ENCODE results near the gene ALPL.
"Not testable (repeated sequence)": the region's sequence is repeated elsewhere in the genome, so short reads cannot be mapped to it uniquely, and the experiment has no call there.

Gene ALPL

DNA sequence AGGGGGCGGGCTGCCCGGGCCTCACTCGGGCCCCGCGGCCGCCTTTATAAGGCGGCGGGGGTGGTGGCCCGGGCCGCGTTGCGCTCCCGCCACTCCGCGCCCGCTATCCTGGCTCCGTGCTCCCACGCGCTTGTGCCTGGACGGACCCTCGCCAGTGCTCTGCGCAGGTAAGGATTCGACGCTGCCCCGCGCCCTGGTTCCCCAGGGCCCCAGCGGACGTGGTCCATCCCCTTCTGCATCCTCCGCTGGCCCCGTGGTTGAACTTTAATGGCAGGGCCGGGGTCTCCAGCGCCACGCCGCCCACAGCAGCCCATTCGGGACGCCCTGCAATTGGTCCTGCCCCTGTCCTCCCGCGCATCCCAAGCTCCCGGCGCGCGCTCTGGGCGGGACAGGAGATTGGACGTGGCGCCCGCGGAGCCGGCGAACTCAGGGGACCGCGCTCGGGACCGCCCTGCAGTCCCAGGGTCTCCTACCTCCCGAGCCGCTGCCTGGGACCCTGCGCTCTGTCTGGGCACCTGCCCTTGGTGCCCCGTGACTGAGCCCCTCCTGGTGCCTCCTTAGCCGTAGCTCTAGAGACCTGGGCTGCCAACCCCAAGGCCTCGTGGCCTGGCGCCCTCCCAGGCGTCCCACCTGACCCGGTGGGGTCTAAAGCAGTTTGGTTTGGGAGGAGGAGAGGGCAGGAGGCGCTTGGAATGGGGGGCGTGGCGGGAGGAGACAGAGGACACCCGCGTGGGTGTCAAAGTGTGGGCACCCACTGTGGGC lies at the start of gene ALPL:
TSS of gene ALPL (plus strand) at position 73 of the 762 bp plus-strand sequence. CDS start 44,659 bp downstream, outside the sequence.
- no peak for DNase-seq (ENCODE audit: low read depth)

DNA sequence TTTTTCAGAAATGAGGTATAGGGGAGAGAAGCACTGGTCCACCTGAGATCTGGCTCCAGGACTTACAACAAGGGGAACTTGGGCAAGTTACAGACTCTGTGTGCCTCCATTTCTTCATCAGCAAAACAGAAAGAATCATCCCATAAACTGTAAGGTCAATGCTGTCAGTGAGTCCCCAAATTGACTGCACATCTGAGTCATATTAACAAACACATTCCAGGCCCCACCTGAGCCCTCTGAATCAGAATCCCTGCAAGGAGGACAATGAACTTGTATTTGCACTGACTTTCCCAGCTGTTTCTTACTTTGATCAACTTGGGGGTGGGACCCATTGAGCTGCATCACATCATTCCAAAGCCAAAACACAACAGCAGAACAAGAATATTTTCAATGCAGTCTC lies 44.1 kb upstream of the ALPL start:
- not testable (repeated sequence) for DNase-seq (ENCODE audit: low read depth)

DNA sequence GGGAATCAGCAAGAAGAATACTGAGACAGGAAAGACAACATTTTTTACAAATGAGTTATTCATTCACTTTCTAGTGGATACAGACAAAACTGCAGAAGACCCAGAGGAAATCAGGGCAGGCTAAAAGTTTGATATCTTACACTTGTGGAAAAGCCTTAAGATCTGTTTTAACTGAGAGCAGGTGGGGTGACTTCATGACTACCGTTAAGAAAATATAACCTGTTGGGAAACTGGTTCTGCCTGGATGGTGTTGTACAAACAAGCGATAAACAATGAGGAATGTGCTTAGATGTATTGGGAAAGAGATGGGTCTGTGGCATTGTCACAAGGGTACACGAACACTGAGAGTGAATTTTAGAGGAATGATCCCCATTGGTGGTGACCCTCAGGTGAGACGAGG lies 41.3 kb upstream of the ALPL start:
- peak; percentile 19 for DNase-seq (ENCODE audit: low read depth)

DNA sequence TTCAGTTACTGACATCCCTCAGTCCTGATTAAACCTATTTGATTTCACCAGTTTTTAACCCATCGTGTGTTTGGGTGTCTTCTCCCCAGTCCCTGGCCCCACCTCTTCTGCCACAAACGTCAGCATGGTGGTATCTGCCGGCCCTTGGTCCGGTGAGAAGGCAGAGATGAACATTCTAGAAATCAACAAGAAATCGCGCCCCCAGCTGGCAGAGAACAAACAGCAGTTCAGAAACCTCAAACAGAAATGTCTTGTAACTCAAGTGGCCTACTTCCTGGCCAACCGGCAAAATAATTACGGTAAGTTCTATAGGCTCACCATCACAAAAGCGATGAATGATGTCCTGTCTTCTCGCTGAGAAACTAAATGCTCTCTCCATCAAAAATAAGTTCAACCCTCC lies 40.6 kb upstream of the ALPL start:
- peak; percentile 68 for DNase-seq (ENCODE audit: low read depth)

DNA sequence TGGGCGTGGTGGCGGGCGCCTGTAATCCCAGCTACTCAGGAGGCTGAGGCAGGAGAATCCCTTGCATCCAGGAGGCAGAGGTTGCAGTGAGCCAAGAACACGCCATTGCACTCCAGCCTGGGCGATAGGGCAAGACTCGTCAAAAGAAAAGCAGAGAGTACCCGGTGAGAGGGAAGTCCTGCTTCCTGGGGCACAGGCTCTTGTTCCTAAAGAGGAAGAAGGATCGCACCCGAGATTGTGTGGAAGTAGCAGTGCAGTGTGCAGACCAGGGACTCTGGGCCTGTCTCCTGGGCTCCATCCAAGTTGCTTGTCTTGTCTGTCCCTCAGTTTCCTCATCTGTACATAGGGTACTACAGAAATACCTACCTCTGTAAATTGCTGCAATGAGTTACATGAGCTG lies 39.6 kb upstream of the ALPL start:
- DNase-seq (ENCODE audit: low read depth), result no peak

DNA sequence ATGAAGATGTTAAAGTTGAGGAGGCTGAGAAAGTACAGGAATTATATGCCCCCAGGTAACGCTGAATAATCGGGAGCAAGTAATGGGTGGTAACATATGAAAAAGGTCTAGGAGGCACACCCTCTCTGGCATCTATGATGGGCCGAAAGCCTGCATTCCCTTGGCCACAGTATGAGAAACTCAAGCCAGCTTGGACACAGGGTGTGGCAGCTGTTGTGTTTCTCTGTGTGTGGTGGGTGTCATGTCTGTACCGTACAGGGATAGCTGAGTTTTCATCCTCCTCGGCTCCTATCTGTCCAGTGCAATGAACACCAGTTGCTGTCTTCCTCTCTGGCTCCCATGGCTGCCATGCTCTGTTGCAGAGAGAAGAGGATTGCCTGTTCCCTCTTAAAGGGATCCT lies 36.4 kb upstream of the ALPL start:
- no peak for DNase-seq (ENCODE audit: low read depth)

DNA sequence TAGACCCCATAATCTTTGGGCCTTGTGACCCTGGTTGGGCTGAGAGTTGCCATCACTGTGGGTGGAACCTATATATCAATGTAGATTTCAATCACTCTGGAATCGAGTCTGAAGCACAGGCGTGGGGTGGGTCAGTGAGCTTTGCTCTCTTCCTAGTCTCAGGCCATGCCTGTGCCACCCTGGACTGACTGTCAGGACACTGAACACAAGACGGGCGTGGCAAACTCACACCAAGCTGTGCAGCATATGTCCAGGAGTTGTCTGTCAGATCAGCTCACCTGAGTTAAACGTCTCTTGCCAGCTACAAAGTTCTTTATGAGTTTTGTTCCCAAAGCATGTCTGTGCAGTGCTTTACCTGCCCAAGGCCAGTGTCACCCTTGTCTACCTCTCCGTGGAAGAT lies 30.9 kb upstream of the ALPL start:
- DNase-seq (ENCODE audit: low read depth), result no peak

DNA sequence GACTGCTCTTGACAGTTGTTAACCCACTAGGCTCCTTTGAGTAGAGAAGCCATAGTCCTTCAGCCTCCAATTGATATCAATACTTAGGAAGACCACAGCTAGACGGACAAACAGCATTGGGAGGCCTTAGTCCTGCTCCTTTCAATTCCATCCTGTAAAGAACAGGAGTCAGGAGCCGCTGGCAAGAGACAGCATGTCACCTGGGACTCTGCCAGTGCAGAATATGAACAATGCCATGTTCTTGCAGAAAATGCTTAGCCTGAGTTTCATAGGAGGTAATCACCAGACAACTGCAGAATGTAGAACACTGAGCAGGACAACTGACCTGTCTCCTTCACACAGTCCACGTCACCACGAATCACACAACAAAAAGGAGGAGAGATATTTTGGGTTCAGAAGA lies 25.3 kb upstream of the ALPL start:
- not testable (repeated sequence) for DNase-seq (ENCODE audit: low read depth)

DNA sequence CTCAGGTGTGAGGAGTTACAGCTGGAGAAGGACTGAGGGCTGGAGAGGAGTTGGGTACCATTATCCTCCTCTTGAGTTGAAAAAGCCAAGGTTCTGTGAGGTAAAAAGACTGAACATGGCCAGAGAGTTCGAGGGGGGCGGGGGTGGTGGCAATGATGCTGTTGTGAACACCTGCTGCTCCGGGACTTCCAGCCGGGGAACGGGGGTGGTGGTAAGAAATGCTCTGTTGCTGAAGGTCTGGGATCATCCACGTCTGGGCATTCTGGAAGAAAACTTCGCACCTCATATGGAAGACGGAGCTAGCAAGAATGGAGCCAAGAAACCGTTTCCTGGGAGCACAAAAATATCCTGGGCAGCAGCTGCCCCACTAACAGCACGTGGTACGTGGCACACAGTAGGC lies 20.1 kb upstream of the ALPL start:
- no peak for DNase-seq (ENCODE audit: low read depth)

DNA sequence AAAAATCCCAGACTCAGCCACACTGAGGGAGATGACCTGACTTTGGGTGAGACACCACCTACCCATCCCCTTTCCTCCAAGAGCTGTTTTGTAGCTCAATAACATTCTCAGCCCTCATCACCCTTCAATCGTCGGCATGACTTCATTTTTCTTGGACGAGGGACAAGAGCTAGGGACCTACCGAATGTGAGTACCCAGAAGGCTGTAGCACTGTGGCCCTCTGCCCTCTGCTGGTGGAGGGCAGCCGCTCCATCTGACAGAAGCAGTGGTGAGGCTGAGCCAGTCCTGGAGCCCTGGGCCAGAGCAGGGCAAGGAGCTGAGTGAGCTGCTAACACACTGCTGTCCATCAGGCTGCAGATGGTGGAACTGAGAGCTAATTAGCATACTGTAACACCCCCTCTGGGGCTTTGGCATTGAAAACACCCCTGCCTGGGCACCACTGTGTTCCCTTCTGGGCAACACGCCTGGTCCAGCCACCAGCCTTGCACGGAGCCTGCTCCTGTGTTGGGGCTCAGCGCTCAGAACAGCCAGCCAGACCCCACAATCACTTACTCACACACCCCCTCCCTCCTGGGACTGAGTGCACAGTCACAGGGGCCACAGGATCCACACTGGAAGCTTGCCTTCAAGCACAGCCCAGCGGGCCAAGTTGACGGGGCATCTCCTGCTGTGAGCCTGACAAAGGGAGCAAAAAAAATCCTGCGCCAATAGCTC lies 18.3 kb upstream of the ALPL start:
- peak; percentile 24 for DNase-seq (ENCODE audit: low read depth)

DNA sequence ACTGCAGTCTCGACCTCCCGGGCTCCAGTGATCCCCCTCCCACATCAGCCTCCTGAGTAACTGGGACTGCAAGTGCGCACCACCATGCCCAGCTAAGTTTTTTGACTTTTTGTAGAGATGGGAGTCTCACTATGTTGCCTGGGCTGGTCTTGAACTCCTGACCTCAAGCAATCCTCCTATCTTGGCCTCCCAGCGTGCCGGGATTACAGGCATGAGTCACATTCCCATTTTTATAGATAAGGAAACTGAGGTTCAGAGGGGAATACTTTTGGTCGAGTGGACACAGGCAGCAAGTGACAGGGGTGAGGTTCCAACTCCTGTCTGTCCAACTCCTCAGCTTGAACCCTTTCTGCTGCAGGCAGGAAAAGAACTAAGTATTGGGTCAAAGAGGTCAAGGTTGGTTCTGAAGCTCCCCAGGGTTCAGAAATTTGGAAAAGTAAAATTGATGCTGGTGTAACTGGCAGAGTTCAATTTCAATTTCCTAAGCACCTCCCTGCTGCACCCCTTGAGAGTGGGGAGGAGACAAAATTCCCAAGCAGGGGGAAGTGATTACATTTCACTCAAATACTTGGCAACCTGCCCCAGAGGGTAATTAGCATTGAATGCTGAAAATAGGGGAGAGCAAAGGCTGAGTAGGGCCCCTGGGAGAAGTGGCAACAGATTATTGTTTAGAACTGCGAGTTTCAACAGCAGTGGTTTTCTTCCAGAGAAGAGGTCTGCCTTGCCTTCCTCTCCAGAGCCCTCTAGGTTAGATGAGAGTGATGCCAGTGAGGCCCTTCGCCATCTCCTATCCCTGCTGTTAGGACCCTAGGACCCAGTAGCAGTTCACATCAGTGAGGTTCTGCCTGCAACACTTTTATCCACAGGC lies 17.5 kb upstream of the ALPL start:
- peak; percentile 7 for DNase-seq (ENCODE audit: low read depth)

DNA sequence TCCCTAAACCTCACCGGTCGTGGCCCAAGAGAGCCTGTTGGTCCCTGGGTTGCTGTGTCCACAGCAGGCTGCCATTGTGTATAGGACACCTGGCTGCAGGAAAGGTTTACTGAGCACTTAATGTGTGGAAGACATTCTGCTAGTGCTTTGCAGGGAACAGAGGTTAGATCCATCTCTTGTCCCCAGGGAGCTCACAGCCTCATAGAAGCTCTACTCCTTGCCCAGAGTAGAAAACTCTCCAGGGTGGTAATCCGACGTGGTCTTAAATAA lies 16.9 kb upstream of the ALPL start:
- DNase-seq (ENCODE audit: low read depth), result no peak

DNA sequence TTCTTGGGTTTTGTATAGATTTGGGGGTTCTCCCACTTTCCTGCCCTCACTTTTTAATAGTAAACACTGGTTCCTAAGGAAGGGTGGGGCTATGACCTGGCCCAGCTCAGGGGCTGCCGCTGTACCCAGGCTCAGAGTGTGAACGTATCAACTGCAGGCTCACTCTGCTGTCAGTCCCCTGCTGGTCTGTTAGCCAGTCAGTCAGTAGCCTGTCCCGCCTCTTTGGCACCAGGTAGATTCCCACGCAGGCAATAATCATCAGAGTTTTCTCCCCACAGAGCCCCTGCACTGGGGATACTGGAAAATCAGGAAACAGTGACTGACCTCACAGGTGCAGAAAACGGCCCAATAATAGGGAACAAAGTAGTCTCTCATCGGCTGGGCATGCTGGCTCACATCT lies 15.0 kb upstream of the ALPL start:
- DNase-seq (ENCODE audit: low read depth), result no peak

DNA sequence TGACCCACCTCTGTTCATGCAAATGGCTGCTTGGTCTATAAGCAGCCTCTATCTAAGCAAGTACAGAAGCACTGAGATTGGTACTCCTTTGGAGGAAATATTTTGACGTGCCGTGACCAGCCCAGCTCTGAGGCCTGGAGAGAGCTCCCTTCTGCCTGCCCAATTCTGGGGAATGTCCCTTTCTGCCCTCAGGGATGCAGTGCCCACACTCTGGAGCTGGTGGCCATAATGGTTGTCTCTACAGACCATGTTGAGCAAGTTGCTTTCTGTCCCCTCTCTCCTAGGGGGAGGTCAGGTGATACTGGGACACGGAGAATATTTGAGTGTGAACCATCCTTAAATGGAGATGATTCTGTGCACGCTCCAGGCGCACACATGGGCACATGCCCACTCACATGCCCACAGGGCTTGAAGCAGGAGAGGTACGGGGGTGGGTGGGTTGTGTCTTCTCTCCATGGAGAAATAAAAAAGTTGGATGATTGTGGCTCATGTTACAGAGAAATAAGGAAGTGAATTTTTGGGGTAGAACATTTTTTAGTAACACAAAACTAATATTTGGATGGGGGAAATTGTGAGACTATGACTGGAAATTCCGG lies 13.9 kb upstream of the ALPL start:
- no peak for DNase-seq (ENCODE audit: low read depth)

DNA sequence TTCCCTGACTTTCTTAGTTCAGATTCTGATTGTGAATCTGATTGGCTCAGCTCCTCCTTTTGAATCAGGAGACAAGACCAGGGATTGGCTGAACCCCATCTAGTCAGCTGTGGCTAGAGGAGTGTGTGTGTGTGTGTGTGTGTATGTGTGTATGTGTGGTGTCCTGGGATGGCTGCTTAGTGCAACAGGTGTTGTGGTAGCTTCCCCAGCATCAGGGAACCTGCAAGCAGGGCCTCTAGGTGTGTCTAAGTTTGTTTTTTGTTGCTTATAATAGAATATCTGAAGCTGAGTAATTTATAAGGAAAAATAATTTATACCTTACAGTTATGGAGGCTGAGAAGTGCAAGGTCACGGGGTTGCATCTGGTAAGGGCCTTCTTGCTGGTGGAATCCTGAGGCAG lies 13.2 kb upstream of the ALPL start:
- DNase-seq (ENCODE audit: low read depth), result no peak

DNA sequence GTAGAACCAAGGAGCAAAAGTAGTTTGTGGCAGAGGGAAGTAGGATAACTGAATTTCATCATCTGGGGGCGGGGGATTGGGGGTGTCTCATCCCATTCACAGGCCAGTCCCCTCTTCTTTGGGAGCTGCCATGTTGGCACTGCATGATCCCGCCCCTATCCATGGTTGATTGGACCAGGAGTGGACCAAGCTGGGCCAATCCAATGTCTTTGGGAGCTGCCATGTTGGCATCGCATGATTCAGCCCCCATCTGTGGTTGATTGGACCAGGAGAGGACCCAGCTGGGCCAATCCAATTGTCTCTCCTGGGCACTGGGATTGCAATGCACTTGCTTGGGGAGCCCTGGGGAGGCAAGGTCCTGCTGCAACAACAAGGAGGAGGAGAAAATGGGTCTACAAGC lies 12.3 kb upstream of the ALPL start:
- DNase-seq (ENCODE audit: low read depth), result no peak

DNA sequence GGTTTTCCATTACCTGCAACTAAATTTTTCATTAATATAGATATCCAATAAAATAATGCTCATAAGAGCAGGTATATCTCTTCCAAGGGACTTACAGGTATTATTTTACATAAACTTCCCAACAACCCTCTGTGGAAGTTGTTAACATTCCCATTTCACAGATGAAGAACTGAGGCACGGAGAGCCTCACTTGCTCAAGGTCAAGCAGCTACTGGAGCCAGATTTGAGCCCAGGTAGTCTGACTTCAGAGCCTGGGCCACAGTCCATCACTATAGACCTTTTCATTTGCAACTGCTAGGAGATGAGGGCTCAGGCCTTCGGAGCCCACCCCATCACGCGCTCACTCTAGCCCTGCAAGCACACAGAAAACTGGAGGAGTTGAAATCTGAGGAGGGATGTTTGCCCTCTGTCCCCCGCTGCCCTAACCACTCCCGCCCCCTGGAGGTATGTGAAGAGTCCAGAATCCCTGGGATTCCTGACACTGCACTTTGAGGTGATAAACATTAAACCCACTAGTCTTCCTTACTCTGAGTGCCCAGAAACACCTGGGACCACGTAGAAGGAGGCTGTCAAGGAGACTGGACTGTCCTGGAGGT lies 11.7 kb upstream of the ALPL start:
- DNase-seq (ENCODE audit: low read depth), result no peak

DNA sequence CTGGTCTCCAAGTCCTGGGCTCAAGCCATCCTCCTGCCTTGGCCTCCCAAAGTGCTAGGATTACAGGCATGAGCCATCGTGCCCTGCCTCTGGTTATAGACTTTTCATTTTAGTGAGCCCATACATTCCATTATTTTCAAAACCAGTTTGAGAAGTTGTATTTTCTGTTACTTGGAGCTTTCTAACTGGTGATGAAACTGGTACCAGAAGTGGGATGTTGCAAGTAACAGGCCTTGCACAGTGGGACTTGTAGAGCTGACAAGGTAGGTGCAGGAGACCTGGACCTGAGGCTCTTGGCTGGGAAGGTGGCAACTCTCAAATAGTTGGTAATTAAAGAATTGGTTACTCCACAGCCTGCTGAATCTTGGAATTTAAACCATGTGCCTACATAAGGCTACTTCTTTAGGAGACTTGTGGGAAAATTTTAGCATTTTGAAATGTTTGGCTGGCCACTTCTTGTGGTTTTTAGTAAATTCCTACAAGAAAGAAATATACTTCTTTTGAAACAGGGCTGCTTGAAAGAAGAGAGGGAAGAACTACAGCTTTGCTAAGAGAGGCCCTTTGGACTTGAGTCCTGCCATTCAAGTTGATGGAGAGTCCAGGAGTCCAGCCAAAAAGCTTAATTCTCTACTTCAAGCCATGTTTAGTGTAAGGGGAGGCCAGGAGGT lies 9.8 kb upstream of the ALPL start:
- peak; percentile 53 for DNase-seq (ENCODE audit: low read depth)

DNA sequence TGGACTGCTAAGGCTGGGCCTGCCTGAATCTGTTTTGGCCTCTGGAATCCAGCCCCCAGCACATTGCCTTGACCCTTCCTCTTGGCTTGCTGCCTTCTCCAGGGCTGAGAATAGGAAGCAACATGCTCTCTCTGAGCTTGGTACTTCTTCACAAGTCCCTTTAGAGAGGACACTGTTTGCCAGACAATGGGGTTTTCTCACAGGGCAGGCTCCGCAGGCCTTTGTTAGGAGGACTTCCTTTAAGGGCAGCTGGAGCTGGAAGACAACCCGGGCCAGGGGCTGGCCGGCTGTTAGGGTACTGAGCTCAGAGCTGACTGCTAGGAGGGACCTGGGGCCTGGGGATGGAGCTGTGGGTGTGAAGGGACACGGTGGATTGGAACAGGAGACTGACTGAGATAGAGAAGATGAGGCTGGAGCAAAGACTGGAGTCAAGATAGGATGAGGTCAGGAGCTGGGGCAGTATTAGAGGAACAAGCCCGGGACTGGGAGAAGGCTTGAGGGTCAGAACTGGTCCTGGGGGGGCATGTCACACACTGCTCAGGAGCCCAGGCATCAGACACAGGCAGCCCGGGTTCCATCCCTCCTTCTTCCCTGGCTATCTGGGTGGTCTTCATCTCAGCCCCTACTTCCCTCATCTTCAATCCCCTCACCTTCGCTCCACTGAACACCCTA lies 5.4 kb upstream of the ALPL start:
- no peak for DNase-seq (ENCODE audit: low read depth)

DNA sequence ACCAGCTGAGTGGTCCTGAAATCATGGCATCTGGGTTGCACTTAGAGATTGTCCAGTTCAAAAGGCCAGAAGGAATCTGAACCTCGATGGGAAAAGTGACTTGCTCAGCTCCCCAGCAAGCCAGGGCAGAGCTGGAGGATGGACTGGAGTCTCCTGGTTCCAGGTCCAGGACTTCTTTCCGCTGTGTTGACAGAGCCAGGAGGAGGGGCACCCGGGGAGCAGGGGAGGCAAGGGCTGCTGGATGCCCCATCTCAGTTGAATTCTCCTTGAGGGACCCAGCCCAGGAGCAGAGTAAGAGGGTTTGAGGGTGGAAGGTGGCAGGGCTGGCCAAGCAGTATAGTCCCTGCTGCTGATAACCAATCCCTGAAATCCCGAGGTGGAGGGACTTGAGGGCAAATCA lies 2.4 kb upstream of the ALPL start:
- DNase-seq (ENCODE audit: low read depth), result no peak

Measured in amniotic epithelial cell (primary cell).